Activated CD4-positive, alpha-beta memory T cell treated with anti-CD3 and anti-CD28 coated beads, Interleukin-2, amount 10 ng/mL, durations not matched to agents 7 days and 5 days (primary cell): ENCODE measurements around the gene PID1. TPM values are rescaled to one million over a fixed set of nuclear protein-coding genes. Genes with fewer than 3 reads are reported as not detected.
"Not testable (repeated sequence)": the region's sequence is repeated elsewhere in the genome, so short reads cannot be mapped to it uniquely, and the experiment has no call there.

ENCODE experiments used
- CTCF ChIA-PET: fragments of 350-600 bp; sonication (Branson Sonifier 250); formaldehyde crosslinking; loops from one replicate; lab custom pipeline; 2021; ENCODE audit warnings: antibody characterized with exemption, inconsistent platforms; lab: Charles Lee
- POLR2A ChIA-PET: fragments of 350-600 bp; sonication (Branson Sonifier 250); formaldehyde crosslinking; loops from one replicate; lab custom pipeline; 2021; ENCODE audit warnings: antibody characterized with exemption; lab: Charles Lee
- DNase-seq: peaks from one replicate; pipeline ENCODE4 v3.0.0-alpha.2; 2020
- H3K27ac Mint-ChIP-seq: one replicate; pipeline ENCODE4 v1.8.0; 2021; ENCODE audit warnings: mild to moderate bottlenecking, mixed read lengths
- H3K27me3 Mint-ChIP-seq: one replicate; pipeline ENCODE4 v1.8.0; 2021; ENCODE audit warnings: mixed read lengths
- H3K36me3 Mint-ChIP-seq: one replicate; pipeline ENCODE4 v1.8.0; 2021; ENCODE audit warnings: low read depth, mixed read lengths
- H3K4me1 Mint-ChIP-seq: one replicate; pipeline ENCODE4 v1.8.0; 2021; ENCODE audit warnings: mixed read lengths
- H3K4me3 Mint-ChIP-seq: one replicate; pipeline ENCODE4 v1.8.0; 2021; ENCODE audit warnings: mild to moderate bottlenecking, mixed read lengths
- H3K9me3 Mint-ChIP-seq: one replicate; pipeline ENCODE4 v1.8.0; 2021; ENCODE audit warnings: mixed read lengths
- total RNA-seq, 2 experiments: library from RNA; stranded (reverse); gene quantifications; one replicate each; pipeline ENCODE4 v1.2.3, GENCODE V29; 2021

Gene PID1
- total RNA-seq, 2 experiments from 2014 or later, result not detected

DNA sequence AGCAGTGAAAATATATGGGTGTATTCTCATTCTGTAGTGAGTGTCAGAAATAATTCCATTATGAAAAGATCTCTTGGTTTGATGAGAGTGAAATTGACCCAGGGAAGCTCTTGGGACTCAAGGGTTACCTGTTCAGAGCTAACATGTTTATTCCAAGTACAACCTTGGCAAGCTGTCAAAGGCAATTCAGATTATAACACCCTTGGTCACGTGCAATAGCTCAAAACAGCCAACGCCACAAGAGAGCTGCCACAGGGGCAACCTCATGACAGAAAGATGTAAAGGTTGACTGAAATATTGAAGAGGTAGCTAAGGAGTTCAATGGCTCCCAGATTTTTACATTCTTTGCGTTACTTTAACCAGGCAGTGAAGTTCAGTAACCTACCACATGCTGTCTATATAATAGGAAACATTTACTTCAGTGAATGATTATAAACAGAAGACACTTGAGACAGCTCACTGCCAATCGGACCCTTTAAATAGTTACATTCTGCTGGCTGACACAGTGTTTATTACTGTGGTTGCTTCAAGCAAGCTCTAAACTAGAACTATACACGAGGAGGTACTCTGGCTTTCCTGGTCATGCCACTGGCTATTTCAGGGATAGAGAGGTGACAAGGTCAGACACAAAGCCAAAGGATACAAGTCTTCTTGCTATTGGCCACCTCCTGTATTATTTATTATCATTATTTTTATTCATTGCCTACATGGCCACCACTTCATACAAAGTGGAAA is 187.3 kb downstream of the PID1 start:
- no peaks in the 10 kb centered on the region for H3K27me3 Mint-ChIP-seq
- no peaks in the 10 kb centered on the region for H3K36me3 Mint-ChIP-seq
- POLR2A ChIA-PET, result no interaction called here
- peaks cover 3% of the 10 kb centered on the region for H3K9me3 Mint-ChIP-seq
- no peak overlapping the region for H3K4me3 Mint-ChIP-seq
- H3K4me1 Mint-ChIP-seq, result no peaks in the 10 kb centered on the region
- CTCF ChIA-PET, result no interaction called here
- DNase-seq, result no peak
- no peak overlapping the region for H3K27ac Mint-ChIP-seq

GRCh38 chr2:229081411-229081810 is 189.7 kb downstream of the PID1 start:
- Mint-ChIP-seq H3K27ac (no peak overlapping the region), H3K4me1 (no peaks in the 10 kb centered on the region), H3K27me3 (no peaks in the 10 kb centered on the region), H3K9me3 (peaks cover 3% of the 10 kb centered on the region), H3K36me3 (no peaks in the 10 kb centered on the region), H3K4me3 (no peak overlapping the region)
- ChIA-PET CTCF (no interaction called here), POLR2A (no interaction called here)
- DNase-seq, result no peak

DNA sequence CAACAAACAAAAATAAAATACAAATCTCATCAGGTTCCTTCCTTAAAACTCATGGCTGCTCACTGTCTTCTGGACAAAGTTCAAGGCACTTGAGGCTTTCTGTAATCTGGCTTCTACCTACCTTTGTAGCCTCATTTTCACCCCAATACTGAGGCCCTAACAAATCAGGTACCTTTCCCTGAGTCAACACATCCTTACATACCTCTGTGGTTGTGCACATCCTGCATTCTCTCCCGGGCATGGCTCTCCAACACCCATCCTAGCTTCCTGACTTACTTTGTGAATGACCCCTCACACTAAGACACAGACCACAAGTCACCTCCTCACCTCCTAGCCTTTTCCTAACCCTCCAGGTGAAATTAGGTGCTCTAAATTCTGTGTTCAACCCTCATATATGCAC is 190.9 kb downstream of the PID1 start:
- POLR2A ChIA-PET, result no interaction called here
- CTCF ChIA-PET, result no interaction called here
- Mint-ChIP-seq H3K27ac (no peak overlapping the region), H3K36me3 (no peaks in the 10 kb centered on the region), H3K4me1 (no peaks in the 10 kb centered on the region), H3K4me3 (no peak overlapping the region), H3K9me3 (peaks cover 6% of the 10 kb centered on the region), H3K27me3 (no peaks in the 10 kb centered on the region)
- no peak for DNase-seq

GRCh38 chr2:229076886-229077285 is 194.2 kb downstream of the PID1 start:
- CTCF ChIA-PET, result not testable (repeated sequence)

GRCh38 chr2:229073935-229074334 is 197.2 kb downstream of the PID1 start:
- H3K9me3 Mint-ChIP-seq, result peaks cover 3% of the 10 kb centered on the region
- DNase-seq, result no peak
- no peak overlapping the region for H3K4me3 Mint-ChIP-seq
- POLR2A ChIA-PET, result no interaction called here
- CTCF ChIA-PET, result no interaction called here
- no peaks in the 10 kb centered on the region for H3K27me3 Mint-ChIP-seq
- no peaks in the 10 kb centered on the region for H3K36me3 Mint-ChIP-seq
- H3K27ac Mint-ChIP-seq, result no peak overlapping the region
- H3K4me1 Mint-ChIP-seq, result no peaks in the 10 kb centered on the region

More at GRCh38 chr2:229076886-229077285, 194.2 kb downstream of the PID1 start:
- H3K9me3 Mint-ChIP-seq, H3K27ac Mint-ChIP-seq, H3K4me3 Mint-ChIP-seq, H3K27me3 Mint-ChIP-seq, POLR2A ChIA-PET, H3K4me1 Mint-ChIP-seq, DNase-seq, H3K36me3 Mint-ChIP-seq: not testable (repeated sequence)

DNA sequence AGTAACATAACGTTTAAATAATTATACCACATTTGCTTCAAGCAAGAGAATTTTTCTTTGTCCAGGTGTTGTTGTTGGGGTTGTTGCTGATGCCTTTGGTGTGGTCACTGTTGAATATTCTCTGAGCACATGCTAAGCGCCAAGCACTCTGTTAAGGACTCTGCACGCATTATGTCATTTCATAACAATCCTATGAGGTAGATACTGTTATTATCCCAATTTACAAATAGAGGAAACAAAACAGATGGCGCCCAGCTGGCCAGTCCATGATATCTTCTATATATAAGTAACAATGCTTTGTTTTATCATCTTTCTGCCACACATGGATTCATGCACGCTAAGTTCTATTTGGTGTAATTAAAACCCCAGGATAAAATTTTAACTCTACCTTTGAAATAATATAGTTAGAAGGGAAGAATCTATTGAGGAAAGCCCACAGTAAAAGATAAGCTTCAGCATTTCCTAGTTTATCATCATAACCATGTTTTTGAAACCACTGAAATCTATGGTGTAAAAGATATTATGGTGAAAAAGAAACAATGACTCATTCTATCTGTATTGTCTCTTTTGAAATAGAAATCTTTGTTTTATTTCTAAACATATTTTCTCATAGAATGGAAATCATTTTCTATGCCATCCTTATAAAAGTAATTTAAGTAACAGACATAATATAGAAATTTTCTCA is 199.7 kb downstream of the PID1 start:
- H3K27ac Mint-ChIP-seq, result no peak overlapping the region
- H3K4me1 Mint-ChIP-seq, result no peaks in the 10 kb centered on the region
- ChIA-PET CTCF (no interaction called here), POLR2A (no interaction called here)
- no peak overlapping the region for H3K4me3 Mint-ChIP-seq
- no peak for DNase-seq
- H3K27me3 Mint-ChIP-seq, result no peaks in the 10 kb centered on the region
- H3K36me3 Mint-ChIP-seq, result no peaks in the 10 kb centered on the region
- peaks cover 7% of the 10 kb centered on the region for H3K9me3 Mint-ChIP-seq

DNA sequence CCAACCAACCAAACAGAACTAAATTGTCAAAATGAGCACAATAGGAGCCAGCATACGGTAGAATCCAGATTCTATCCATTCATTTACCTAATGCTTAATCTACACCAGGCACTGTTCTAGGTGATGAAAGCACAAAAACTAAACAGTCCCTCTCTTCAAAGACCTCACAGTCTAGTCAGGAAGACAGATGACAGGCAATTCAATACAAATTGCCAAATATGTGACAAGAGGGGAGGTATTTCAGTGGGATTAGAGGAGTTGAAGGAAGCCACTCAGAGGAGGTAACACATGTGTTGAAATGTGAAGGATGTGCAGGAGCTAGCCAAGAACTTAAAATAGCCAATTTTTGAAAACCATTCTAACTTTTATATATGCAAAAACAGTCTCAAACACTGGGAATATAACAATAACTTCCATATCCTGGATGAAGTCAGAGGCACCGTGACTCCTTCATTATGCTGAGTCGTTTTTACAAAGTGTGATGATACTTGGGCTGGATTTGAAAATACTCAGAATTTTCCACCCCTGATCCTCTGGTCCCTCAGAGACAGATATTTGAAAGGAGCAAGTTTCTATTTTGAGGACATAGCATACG is 204.9 kb downstream of the PID1 start:
- Mint-ChIP-seq H3K27ac (no peak overlapping the region), H3K4me1 (no peaks in the 10 kb centered on the region), H3K9me3 (peaks cover 4% of the 10 kb centered on the region), H3K36me3 (no peaks in the 10 kb centered on the region), H3K27me3 (no peaks in the 10 kb centered on the region), H3K4me3 (no peak overlapping the region)
- CTCF ChIA-PET, result no interaction called here
- POLR2A ChIA-PET, result no interaction called here
- no peak for DNase-seq

DNA sequence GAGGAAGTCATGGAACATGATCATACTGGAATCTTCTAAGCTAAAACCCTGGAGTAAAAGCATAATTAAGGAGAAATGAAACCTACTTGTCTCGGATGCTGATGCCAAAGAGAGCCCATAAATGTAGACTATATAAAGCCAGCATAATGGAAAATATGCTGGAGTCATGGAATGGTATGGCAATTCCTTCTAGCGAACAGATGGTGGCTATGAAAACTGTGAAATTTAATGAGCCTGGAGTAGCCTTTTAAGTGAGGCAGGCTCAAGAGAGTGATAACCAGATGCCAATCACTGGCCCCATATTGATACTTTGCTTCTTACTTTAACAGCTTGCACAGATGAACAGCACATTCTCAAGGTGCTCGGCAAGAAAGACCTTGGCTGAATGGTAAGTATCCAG is 206.3 kb downstream of the PID1 start:
- H3K27me3 Mint-ChIP-seq, result no peaks in the 10 kb centered on the region
- H3K36me3 Mint-ChIP-seq, result no peaks in the 10 kb centered on the region
- CTCF ChIA-PET, result interaction anchor here (0.6 kb wide), 1 partner anchor 333 kb away, joined by 5 read pairs; no protein-coding TSS in a partner anchor
- no peak overlapping the region for H3K4me3 Mint-ChIP-seq
- no peaks in the 10 kb centered on the region for H3K4me1 Mint-ChIP-seq
- H3K9me3 Mint-ChIP-seq, result peaks cover 4% of the 10 kb centered on the region
- POLR2A ChIA-PET, result no interaction called here
- no peak overlapping the region for H3K27ac Mint-ChIP-seq
- no peak for DNase-seq

DNA sequence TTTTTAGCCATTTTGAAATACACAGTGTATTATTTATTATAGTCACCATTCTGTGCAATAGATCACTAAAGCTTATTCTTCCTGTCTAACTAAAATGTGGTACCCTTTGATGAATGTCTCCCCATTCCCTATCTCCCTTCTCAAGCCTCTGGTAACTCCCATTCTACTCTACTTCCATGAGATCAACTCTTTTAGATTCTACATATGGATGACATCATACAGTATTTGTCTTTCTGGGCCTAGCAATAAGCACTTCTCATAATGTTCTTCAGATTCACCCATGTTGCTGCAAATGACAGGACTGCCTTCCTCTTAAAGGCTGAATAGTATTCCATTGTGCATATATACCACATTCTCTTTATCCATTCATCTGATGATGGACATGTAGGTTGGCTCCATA is 210.9 kb downstream of the PID1 start:
- ChIA-PET POLR2A (no interaction called here), CTCF (no interaction called here)
- no peak overlapping the region for H3K27ac Mint-ChIP-seq

DNA sequence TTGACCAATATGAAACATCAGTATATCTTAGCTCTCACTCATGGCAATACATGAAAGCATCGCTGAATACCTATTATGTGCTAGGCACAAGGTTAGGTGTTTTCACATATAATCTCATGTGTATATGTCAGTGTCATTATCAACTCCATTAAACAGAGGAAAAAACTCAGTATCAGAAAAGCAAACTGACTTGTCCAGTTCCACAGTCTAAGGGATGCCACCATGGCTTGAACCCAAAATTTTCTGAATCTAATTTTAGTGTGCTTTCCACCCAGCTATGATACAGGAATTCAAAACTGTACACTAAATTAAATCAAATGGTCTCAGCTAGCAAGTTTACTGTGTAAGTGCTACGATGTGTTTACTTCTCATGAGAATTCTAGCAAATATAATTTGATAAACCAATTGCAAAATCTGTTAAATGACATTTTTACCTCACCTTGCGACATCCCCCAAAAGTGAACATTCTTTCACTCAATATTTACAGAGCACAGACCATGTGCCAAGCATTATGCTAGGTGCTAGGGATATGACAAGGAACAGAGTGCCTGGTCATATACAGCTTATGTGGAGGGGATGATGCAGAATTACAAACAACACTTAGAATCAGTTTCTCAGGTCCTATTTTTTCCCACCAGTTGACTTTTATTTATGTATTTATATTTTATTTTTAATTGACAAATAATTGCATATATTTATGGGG is 211.6 kb downstream of the PID1 start:
- Mint-ChIP-seq H3K4me1 (no peaks in the 10 kb centered on the region), H3K27ac (no peak overlapping the region), H3K4me3 (no peak overlapping the region), H3K36me3 (no peaks in the 10 kb centered on the region), H3K27me3 (no peaks in the 10 kb centered on the region), H3K9me3 (no peaks in the 10 kb centered on the region)
- ChIA-PET POLR2A (no interaction called here), CTCF (no interaction called here)
- no peak for DNase-seq

More for the DNA sequence above, 210.9 kb downstream of the PID1 start:
- no peak overlapping the region for H3K4me3 Mint-ChIP-seq
- no peaks in the 10 kb centered on the region for H3K4me1 Mint-ChIP-seq
- DNase-seq, result no peak
- no peaks in the 10 kb centered on the region for H3K27me3 Mint-ChIP-seq
- no peaks in the 10 kb centered on the region for H3K36me3 Mint-ChIP-seq
- H3K9me3 Mint-ChIP-seq, result no peaks in the 10 kb centered on the region

DNA sequence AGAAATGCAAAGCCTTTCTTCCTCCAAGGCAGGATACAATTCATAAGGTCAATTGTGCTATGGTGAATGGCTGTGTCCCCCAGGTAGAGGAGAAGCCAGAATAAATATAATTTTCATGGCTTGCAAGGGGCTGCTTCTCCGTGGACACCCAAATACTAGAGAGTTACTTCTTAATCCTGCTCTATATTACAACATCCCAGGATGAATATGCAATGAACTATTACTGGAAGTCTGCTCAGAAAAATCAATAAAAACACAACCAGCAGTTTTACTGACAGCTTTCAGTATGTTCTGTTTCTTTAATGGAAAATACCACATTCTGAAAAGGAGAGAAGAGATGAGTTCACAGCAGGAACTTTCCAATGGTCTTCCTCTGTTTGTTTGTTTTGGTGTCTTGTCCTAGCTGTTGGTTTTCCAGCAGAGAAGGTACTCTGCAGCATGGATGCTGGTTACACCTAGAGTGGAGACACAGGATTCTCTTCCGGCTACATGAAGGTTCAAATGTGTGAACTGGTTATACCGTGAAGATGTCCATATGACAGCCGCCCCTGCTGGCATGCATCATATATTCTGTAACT is 213.0 kb downstream of the PID1 start:
- no peak overlapping the region for H3K27ac Mint-ChIP-seq
- H3K27me3 Mint-ChIP-seq, result no peaks in the 10 kb centered on the region
- ChIA-PET POLR2A (no interaction called here), CTCF (no interaction called here)
- H3K4me1 Mint-ChIP-seq, result no peaks in the 10 kb centered on the region
- no peaks in the 10 kb centered on the region for H3K36me3 Mint-ChIP-seq
- no peak overlapping the region for H3K4me3 Mint-ChIP-seq
- DNase-seq, result no peak
- peaks cover 3% of the 10 kb centered on the region for H3K9me3 Mint-ChIP-seq

DNA sequence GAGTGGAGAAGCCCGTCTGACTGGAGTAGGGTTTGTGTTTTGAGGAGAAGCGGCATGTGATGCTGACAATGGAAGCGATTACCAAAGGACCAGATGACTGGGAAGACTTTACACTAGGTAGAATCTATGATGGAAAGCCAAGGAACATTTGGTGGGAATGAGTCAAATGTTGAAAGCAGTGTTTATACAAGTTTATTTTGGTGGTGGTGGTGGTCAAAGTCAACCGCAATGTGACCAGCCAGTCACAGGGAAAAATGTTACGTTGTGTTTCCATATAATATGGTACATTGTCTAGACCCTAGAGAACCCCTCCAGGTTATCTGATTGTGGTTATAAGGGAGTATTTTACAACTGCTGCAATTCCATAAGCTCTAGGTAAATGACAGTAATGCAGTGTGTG is 216.8 kb downstream of the PID1 start:
- Mint-ChIP-seq H3K4me3 (no peak overlapping the region), H3K27ac (no peak overlapping the region), H3K9me3 (peaks cover 3% of the 10 kb centered on the region), H3K4me1 (no peaks in the 10 kb centered on the region), H3K27me3 (no peaks in the 10 kb centered on the region), H3K36me3 (no peaks in the 10 kb centered on the region)
- no peak for DNase-seq
- ChIA-PET CTCF (no interaction called here), POLR2A (no interaction called here)

DNA sequence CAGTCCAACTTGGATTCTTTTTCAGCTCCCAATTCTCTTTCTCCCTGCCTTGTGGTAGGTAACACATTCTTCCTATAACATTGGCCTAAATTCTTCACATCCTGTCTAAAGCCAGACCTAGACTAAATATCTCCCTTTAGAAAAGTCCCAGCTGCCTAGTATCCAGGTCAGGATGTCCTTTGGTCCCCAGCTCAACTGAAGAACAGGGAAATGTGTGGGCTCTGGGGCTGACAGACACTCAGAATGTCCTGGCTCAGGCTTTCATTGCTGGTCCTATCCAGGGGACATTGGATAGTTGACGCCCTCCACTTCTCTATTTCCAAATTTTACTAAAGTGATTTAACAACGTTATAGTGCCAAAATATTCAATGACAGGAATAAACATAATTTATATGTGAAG is 219.3 kb downstream of the PID1 start:
- H3K27ac Mint-ChIP-seq, result no peak overlapping the region
- CTCF ChIA-PET, result no interaction called here
- H3K27me3 Mint-ChIP-seq, result no peaks in the 10 kb centered on the region
- no peak for DNase-seq
- no peaks in the 10 kb centered on the region for H3K36me3 Mint-ChIP-seq
- peaks cover 3% of the 10 kb centered on the region for H3K9me3 Mint-ChIP-seq
- H3K4me1 Mint-ChIP-seq, result no peaks in the 10 kb centered on the region
- no peak overlapping the region for H3K4me3 Mint-ChIP-seq
- POLR2A ChIA-PET, result no interaction called here
